ENCODE measurements around the gene MYG1.

DNA sequence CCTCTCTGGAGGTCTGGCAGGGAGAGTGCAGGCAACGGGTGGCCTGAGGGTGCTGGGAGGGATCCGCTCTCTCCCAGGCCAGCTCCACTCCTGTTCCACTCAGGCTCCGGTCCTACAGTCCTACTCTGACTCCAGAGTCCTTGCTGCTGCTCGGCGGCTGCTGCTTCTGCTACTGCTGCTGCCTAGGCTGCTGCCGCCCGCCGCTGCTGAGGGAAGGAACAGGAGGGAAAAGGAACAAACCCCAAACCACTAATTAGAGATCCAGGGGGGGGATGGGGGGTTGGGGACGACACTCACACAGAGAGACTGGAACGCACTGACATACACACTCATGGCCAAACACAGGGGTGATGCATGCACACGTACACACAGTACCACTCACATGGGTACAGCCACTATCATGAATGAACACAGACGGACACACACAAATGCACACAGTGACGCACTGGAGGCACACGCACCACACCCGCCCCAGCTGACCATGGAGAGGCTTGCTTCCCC, 36.7 kb downstream of the MYG1 start, which contains the start of gene SP7:
- TF ChIP-seq CTCF (IDR thresholded peaks at IDR 0.05) (no peak), EZH2 (IDR thresholded peaks at IDR 0.05) (no peak), EZH2phosphoT487 (IDR thresholded peaks at IDR 0.05) (no peak)

All from neural progenitor cell (in vitro differentiated cells).